Liver (tissue), 9 donors: ENCODE measurements around the gene NXPH4. TPM values are rescaled to one million over a fixed set of nuclear protein-coding genes. Genes with fewer than 3 reads are reported as not detected.

Experiments
- DNase-seq: peaks from one replicate; pipeline ENCODE4 v3.0.0-alpha.2; 2017; ENCODE audit warnings: low spot score
- H3K27ac ChIP-seq, 2 donors: one replicate each; pipeline ENCODE4 v1.7.0; 2013; ENCODE audit warnings: inconsistent platforms in 2 of 2, low read length in 2 of 2, control low read depth in 1 of 2, low read depth in 1 of 2, mild to moderate bottlenecking in 1 of 2
- H3K27me3 ChIP-seq, 4 donors: one replicate each; pipeline versions ENCODE4 v1.6.1 to v1.7.0; 2013; ENCODE audit warnings: low read length in 3 of 4, inconsistent platforms in 1 of 4, mild to moderate bottlenecking in 1 of 4, moderate library complexity in 1 of 4; ENCODE audit not compliant: control insufficient read depth in 4 of 4, insufficient read depth in 4 of 4
- H3K36me3 ChIP-seq, 4 donors: one replicate each; pipeline versions ENCODE4 v1.6.1 to v1.7.0; 2013; ENCODE audit warnings: low read length in 3 of 4, mild to moderate bottlenecking in 3 of 4, low read depth in 1 of 4, moderate library complexity in 1 of 4; ENCODE audit not compliant: control insufficient read depth in 4 of 4, insufficient read depth in 3 of 4
- H3K4me1 ChIP-seq, 4 donors: one replicate each; pipeline versions ENCODE4 v1.6.1 to v1.7.0; 2013; ENCODE audit warnings: low read length in 3 of 4, mild to moderate bottlenecking in 3 of 4, moderate library complexity in 1 of 4; ENCODE audit not compliant: control insufficient read depth in 4 of 4, insufficient read depth in 4 of 4
- H3K4me3 ChIP-seq, 3 donors: one replicate each; pipeline versions ENCODE4 v1.6.1 to v1.7.0; 2013; ENCODE audit warnings: low read length in 3 of 3, control low read depth in 1 of 3, low read depth in 1 of 3, mild to moderate bottlenecking in 1 of 3
- H3K9ac ChIP-seq, 2 donors: one replicate each; pipeline ENCODE4 v1.7.0; 2013; ENCODE audit warnings: low read length in 2 of 2, mild to moderate bottlenecking in 2 of 2, moderate library complexity in 2 of 2, control low read depth in 1 of 2, low read depth in 1 of 2
- H3K9me3 ChIP-seq, 4 donors: one replicate each; pipeline versions ENCODE4 v1.6.1 to v1.7.0; 2013; ENCODE audit warnings: low read length in 3 of 4; ENCODE audit not compliant: control insufficient read depth in 4 of 4
- ATF3 ChIP-seq: IDR thresholded peaks from 2 replicates; pipeline ENCODE4 v1.6.1; 2016; ENCODE audit warnings: antibody characterized with exemption
- CTCF ChIP-seq: fragments of 150-350 bp; IDR thresholded peaks from 2 replicates; pipeline ENCODE4 v1.5.1; 2017; ENCODE audit warnings: improper control_type of control experiment, low read depth, low read length; ENCODE audit not compliant: missing input control
- EGR1 ChIP-seq, 2 donors: IDR thresholded peaks; 2 replicates each; pipeline ENCODE4 v1.6.1; 2016 to 2018; ENCODE audit warnings: antibody characterized with exemption in 2 of 2, low read depth in 2 of 2
- FOXA1 ChIP-seq: IDR thresholded peaks from 2 replicates; pipeline ENCODE4 v1.6.1; 2016; ENCODE audit warnings: antibody characterized with exemption
- FOXA2 ChIP-seq: IDR thresholded peaks from 2 replicates; pipeline ENCODE4 v1.6.1; 2016; ENCODE audit warnings: antibody characterized with exemption
- GABPA ChIP-seq, 2 donors: IDR thresholded peaks in 1 of 2; conservative IDR thresholded peaks in 1 of 2; 2 replicates each; pipeline ENCODE4 v1.6.1; 2016; ENCODE audit warnings: antibody characterized with exemption in 2 of 2, mild to moderate bottlenecking in 1 of 2, moderate library complexity in 1 of 2
- HNF4A ChIP-seq, 2 donors: conservative IDR thresholded peaks; 2 replicates each; pipeline ENCODE4 v1.6.1; 2016; ENCODE audit warnings: antibody characterized with exemption in 2 of 2, mild to moderate bottlenecking in 2 of 2
- HNF4G ChIP-seq: IDR thresholded peaks from 2 replicates; pipeline ENCODE4 v1.6.1; 2016; ENCODE audit warnings: antibody characterized with exemption
- JUND ChIP-seq, 2 donors: IDR thresholded peaks; 2 replicates each; pipeline ENCODE4 v1.6.1; 2016; ENCODE audit warnings: antibody characterized with exemption in 2 of 2
- MAX ChIP-seq: IDR thresholded peaks from 2 replicates; pipeline ENCODE4 v1.6.1; 2016; ENCODE audit warnings: antibody characterized with exemption
- NR2F2 ChIP-seq: IDR thresholded peaks from 2 replicates; pipeline ENCODE4 v1.6.1; 2016; ENCODE audit warnings: antibody characterized with exemption
- RAD21 ChIP-seq, 2 donors: IDR thresholded peaks; 2 replicates each; pipeline ENCODE4 v1.6.1; 2016; ENCODE audit warnings: antibody characterized with exemption in 2 of 2, mild to moderate bottlenecking in 2 of 2
- REST ChIP-seq: IDR thresholded peaks from 2 replicates; pipeline ENCODE4 v1.6.1; 2016; ENCODE audit warnings: antibody characterized with exemption, mild to moderate bottlenecking
- RXRA ChIP-seq, 2 donors: IDR thresholded peaks; 2 replicates each; pipeline ENCODE4 v1.6.1; 2017 to 2018; ENCODE audit warnings: antibody characterized with exemption in 2 of 2, mild to moderate bottlenecking in 1 of 2
- SP1 ChIP-seq: IDR thresholded peaks from 2 replicates; pipeline ENCODE4 v1.6.1; 2018; ENCODE audit warnings: antibody characterized with exemption, mild to moderate bottlenecking
- TAF1 ChIP-seq: conservative IDR thresholded peaks from 2 replicates; pipeline ENCODE4 v1.6.1; 2016; ENCODE audit warnings: antibody characterized with exemption, mild to moderate bottlenecking
- YY1 ChIP-seq: IDR thresholded peaks from 2 replicates; pipeline ENCODE4 v1.6.1; 2016; ENCODE audit warnings: antibody characterized with exemption, mild to moderate bottlenecking
- WGBS: extraction: QIAGEN DNeasy Blood & Tissue Kit; methylation state at CpG from one replicate; pipeline ENCODE4 v1.1.7; 2013; 5-methylcytosine and 5-hydroxymethylcytosine counted together
- polyA plus RNA-seq, 2 donors: library from polyadenylated mRNA; stranded (reverse) in 1 of 2; unstranded in 1 of 2; fragments of 200-250 nt in 1 of 2; fragments of >200 nt in 1 of 2; fragmentation: Nextera tagmentation in 1 of 2; extraction: Ambion mirVana in 1 of 2; gene quantifications; one replicate each; pipeline versions ENCODE4 v1.2.1 to v1.2.3, GENCODE V29; 2013 to 2015
- total RNA-seq, 2 donors: library from RNA; depleted of rRNA; stranded (reverse); fragments of >200 nt; gene quantifications; one replicate each; pipeline ENCODE4 v1.2.3, GENCODE V29; 2014
- donor health status: healthy.
- donor health status: healthy.
- donor health status: healthy.
- donor health status: healthy.
- donor health status: healthy.

NXPH4 gene
- total and polyA plus RNA-seq, 4 donors = 0.15 TPM; not detected in 3

- Histone ChIP-seq H3K27ac (no peak overlapping the region), H3K36me3 (peaks cover 31 to 84% (median 55%) of the 10 kb centered on the region in 4 donors), H3K9ac (no peak overlapping the region), H3K9me3 (no peaks in the 10 kb centered on the region), H3K27me3 (no peaks in the 10 kb centered on the region), H3K4me3 (no peak overlapping the region), H3K4me1 (no peaks in the 10 kb centered on the region)
- no peak for TF ChIP-seq MAX
- no peak for TF ChIP-seq NR2F2
- no peak for TF ChIP-seq TAF1
- no peak for TF ChIP-seq YY1
- TF ChIP-seq SP1 = no peak
- no peak for TF ChIP-seq CTCF
- TF ChIP-seq FOXA2 = no peak
- no peak for TF ChIP-seq HNF4G
- TF ChIP-seq FOXA1 = no peak
- no peak for TF ChIP-seq GABPA (IDR thresholded peaks at IDR 0.05 in 1 of 2, conservative IDR thresholded peaks at IDR 0.05 in 1 of 2)
- no peak for TF ChIP-seq ATF3
- TF ChIP-seq EGR1 (IDR thresholded peaks at IDR 0.05; ENCODE audit: low read depth in 2 of 2) = no peak
- TF ChIP-seq HNF4A (conservative IDR thresholded peaks at IDR 0.05) = no peak
- TF ChIP-seq RAD21 (IDR thresholded peaks at IDR 0.05) = no peak
- no peak for TF ChIP-seq JUND (IDR thresholded peaks at IDR 0.05)
- no peak for DNase-seq
- 91% methylated on average over 10 of the region's 10 CpGs for WGBS
Observed at GRCh38 chr12:57168058-57168457, 48.5 kb upstream of the NXPH4 start.

GRCh38 chr12:57169046-57169795 is 47.4 kb upstream of the NXPH4 start:
- 92% methylated on average over 23 of the region's 23 CpGs for WGBS
- Histone ChIP-seq H3K9ac (no peak overlapping the region), H3K27me3 (no peaks in the 10 kb centered on the region), H3K36me3 (peaks cover 33 to 89% (median 58%) of the 10 kb centered on the region in 4 donors), H3K4me1 (no peaks in the 10 kb centered on the region), H3K9me3 (no peaks in the 10 kb centered on the region), H3K27ac (no peak overlapping the region), H3K4me3 (no peak overlapping the region)
- DNase-seq = no peak
- TF ChIP-seq TAF1 (no peak), MAX (no peak), HNF4A (conservative IDR thresholded peaks at IDR 0.05) (no peak), FOXA1 (no peak)

GRCh38 chr12:57169969-57170368 is 46.6 kb upstream of the NXPH4 start:
- no peak for DNase-seq
- Histone ChIP-seq H3K9me3 (no peaks in the 10 kb centered on the region), H3K9ac (no peak overlapping the region), H3K36me3 (peaks cover 30 to 89% (median 52%) of the 10 kb centered on the region in 4 donors), H3K27ac (no peak overlapping the region), H3K4me1 (no peaks in the 10 kb centered on the region), H3K4me3 (no peak overlapping the region), H3K27me3 (no peaks in the 10 kb centered on the region)
- TF ChIP-seq RXRA (IDR thresholded peaks at IDR 0.05) = no peak
- TF ChIP-seq REST = no peak
- TF ChIP-seq CTCF = no peak
- no peak for TF ChIP-seq RAD21 (IDR thresholded peaks at IDR 0.05)
- TF ChIP-seq EGR1 (IDR thresholded peaks at IDR 0.05; ENCODE audit: low read depth in 2 of 2) = no peak
- no peak for TF ChIP-seq NR2F2
- no peak for TF ChIP-seq SP1
- no peak for TF ChIP-seq MAX
- no peak for TF ChIP-seq FOXA2
- TF ChIP-seq FOXA1 = no peak
- no peak for TF ChIP-seq JUND (IDR thresholded peaks at IDR 0.05)
- no peak for TF ChIP-seq YY1
- 86% methylated on average over 7 of the region's 7 CpGs for WGBS
